ENCODE results near the gene PKD2L1. TPM values are rescaled to one million over a fixed set of nuclear protein-coding genes. Genes with fewer than 3 reads are reported as not detected.
"Not testable (repeated sequence)": the region's sequence is repeated elsewhere in the genome, so short reads cannot be mapped to it uniquely, and the experiment has no call there.

Gene PKD2L1
- total RNA-seq, 1 experiment from 2014 or later: not detected

- peaks cover 4% of the 10 kb centered on the region for H3K36me3 ChIP-seq (ENCODE audit: insufficient read depth, low read length, poor library complexity, severe bottlenecking)
- TF ChIP-seq EZH2 (IDR thresholded peaks at IDR 0.05; ENCODE audit: borderline replicate concordance, low read depth, low read length, poor library complexity, severe bottlenecking) (no peak), CTCF (conservative IDR thresholded peaks at IDR 0.05; ENCODE audit: low read depth, low read length) (no peak)
- intact Hi-C loops (cut with micrococcal nuclease; ENCODE audit: unreplicated experiment): no loop called here
- POLR2A ChIA-PET (ENCODE audit: low non-redundant PET): no interaction called here
- DNase-seq (ENCODE audit: low spot score): peak; percentile 85
- H3K27me3 ChIP-seq (replicated peaks; ENCODE audit: insufficient read depth, low read depth, low read length, poor library complexity): no peaks in the 10 kb centered on the region
- CTCF ChIA-PET: interaction anchor here (1.0 kb wide), 1 partner anchor 233 kb away, joined by 3 read pairs; no protein-coding TSS in a partner anchor
- H3K4me1 ChIP-seq (ENCODE audit: insufficient read depth, low read length, poor library complexity, severe bottlenecking): peaks cover 6% of the 10 kb centered on the region
- BruUV-seq (replicated peaks): no TSS peak
- peak within 1 kb of the TSS; percentile 91 for H3K4me3 ChIP-seq (ENCODE audit: low read depth, low read length, poor library complexity, severe bottlenecking)
- H3K9me3 ChIP-seq (ENCODE audit: low read depth, low read length, poor library complexity, severe bottlenecking): no peaks in the 10 kb centered on the region
- H3K27ac ChIP-seq (ENCODE audit: low read depth, low read length, poor library complexity, severe bottlenecking): peak within 1 kb of the TSS; percentile 71
Measured at GRCh38 chr10:100286051-100287033, 43.7 kb downstream of the PKD2L1 start, which contains the start of gene BLOC1S2. BLOC1S2 (minus strand) TSS chr10:100286680; CDS start chr10:100286659, 21 bp downstream.

- H3K9me3 ChIP-seq (ENCODE audit: low read depth, low read length, poor library complexity, severe bottlenecking); H3K27ac ChIP-seq (ENCODE audit: low read depth, low read length, poor library complexity, severe bottlenecking); intact Hi-C loops (cut with micrococcal nuclease; ENCODE audit: unreplicated experiment); H3K27me3 ChIP-seq (replicated peaks; ENCODE audit: insufficient read depth, low read depth, low read length, poor library complexity); DNase-seq (ENCODE audit: low spot score); H3K4me1 ChIP-seq (ENCODE audit: insufficient read depth, low read length, poor library complexity, severe bottlenecking); POLR2A ChIA-PET (ENCODE audit: low non-redundant PET); BruUV-seq (replicated peaks): not testable (repeated sequence)
- H3K4me3 ChIP-seq (ENCODE audit: low read depth, low read length, poor library complexity, severe bottlenecking): peak overlapping the region; percentile 91
- H3K36me3 ChIP-seq (ENCODE audit: insufficient read depth, low read length, poor library complexity, severe bottlenecking): peaks cover 12% of the 10 kb centered on the region
- CTCF ChIA-PET: interaction anchor here (1.0 kb wide), 1 partner anchor 234 kb away, joined by 3 read pairs; no protein-coding TSS in a partner anchor
Measured at GRCh38 chr10:100285326-100285725, 44.7 kb downstream of the PKD2L1 start.

- no TSS peak for BruUV-seq (replicated peaks)
- Histone ChIP-seq H3K4me1 (ENCODE audit: insufficient read depth, low read length, poor library complexity, severe bottlenecking) (peaks cover 6% of the 10 kb centered on the region), H3K27me3 (replicated peaks; ENCODE audit: insufficient read depth, low read depth, low read length, poor library complexity) (no peaks in the 10 kb centered on the region), H3K9me3 (ENCODE audit: low read depth, low read length, poor library complexity, severe bottlenecking) (no peaks in the 10 kb centered on the region), H3K36me3 (ENCODE audit: insufficient read depth, low read length, poor library complexity, severe bottlenecking) (peaks cover 29% of the 10 kb centered on the region), H3K4me3 (ENCODE audit: low read depth, low read length, poor library complexity, severe bottlenecking) (no peak overlapping the region), H3K27ac (ENCODE audit: low read depth, low read length, poor library complexity, severe bottlenecking) (no peak overlapping the region)
- no peak for DNase-seq (ENCODE audit: low spot score)
- intact Hi-C loops (cut with micrococcal nuclease; ENCODE audit: unreplicated experiment): no loop called here
- CTCF ChIA-PET: no interaction called here
- TF ChIP-seq CTCF (conservative IDR thresholded peaks at IDR 0.05; ENCODE audit: low read depth, low read length) (no peak), EZH2 (IDR thresholded peaks at IDR 0.05; ENCODE audit: borderline replicate concordance, low read depth, low read length, poor library complexity, severe bottlenecking) (no peak)
- POLR2A ChIA-PET (ENCODE audit: low non-redundant PET): no interaction called here
Measured at GRCh38 chr10:100282907-100283306, 47.1 kb downstream of the PKD2L1 start.

GRCh38 chr10:100276971-100277370 is 53.1 kb downstream of the PKD2L1 start:
- H3K36me3 ChIP-seq (ENCODE audit: insufficient read depth, low read length, poor library complexity, severe bottlenecking): peaks cover 34% of the 10 kb centered on the region
- H3K4me1 ChIP-seq (ENCODE audit: insufficient read depth, low read length, poor library complexity, severe bottlenecking); DNase-seq (ENCODE audit: low spot score); BruUV-seq (replicated peaks); CTCF ChIA-PET; H3K4me3 ChIP-seq (ENCODE audit: low read depth, low read length, poor library complexity, severe bottlenecking); POLR2A ChIA-PET (ENCODE audit: low non-redundant PET); intact Hi-C loops (cut with micrococcal nuclease; ENCODE audit: unreplicated experiment); H3K27ac ChIP-seq (ENCODE audit: low read depth, low read length, poor library complexity, severe bottlenecking); H3K27me3 ChIP-seq (replicated peaks; ENCODE audit: insufficient read depth, low read depth, low read length, poor library complexity); H3K9me3 ChIP-seq (ENCODE audit: low read depth, low read length, poor library complexity, severe bottlenecking): not testable (repeated sequence)
